NCI-H187 (cell line): ENCODE results near the gene TIGD4.
"Not testable (repeated sequence)": the region's sequence is repeated elsewhere in the genome, so short reads cannot be mapped to it uniquely, and the experiment has no call there.

Experiments used
- DNase-seq, 2 experiments: peaks; one replicate each; lab custom pipeline; 2025; lab: John Stamatoyannopoulos, UW

The TIGD4 gene

DNA sequence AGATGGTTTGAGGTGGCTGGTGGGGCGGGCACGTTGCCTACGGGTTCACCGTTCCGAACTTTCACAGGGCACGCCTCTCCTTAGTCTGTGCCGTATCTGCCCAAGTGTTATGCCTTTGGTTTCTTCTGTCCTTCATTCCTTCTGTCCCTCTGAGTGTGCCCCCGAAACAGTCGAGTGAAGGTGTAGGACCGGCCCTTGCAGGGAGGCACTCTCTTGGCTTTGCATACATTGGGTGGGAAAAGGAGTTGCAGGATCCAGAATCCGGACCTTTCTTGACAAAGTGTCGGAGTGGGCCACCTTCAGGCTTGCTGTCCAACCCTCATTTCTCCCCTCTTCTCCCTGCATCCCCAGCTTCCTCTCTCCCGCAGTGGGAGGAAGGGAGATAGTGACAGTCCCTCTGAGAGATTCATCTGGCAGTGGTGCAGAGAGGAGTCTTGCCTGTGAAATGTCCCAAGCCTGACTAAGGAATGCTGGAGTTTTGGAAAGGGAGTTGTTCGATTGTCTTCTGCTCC is 793 bp upstream of the TIGD4 start:
- DNase-seq, result no peak

DNA sequence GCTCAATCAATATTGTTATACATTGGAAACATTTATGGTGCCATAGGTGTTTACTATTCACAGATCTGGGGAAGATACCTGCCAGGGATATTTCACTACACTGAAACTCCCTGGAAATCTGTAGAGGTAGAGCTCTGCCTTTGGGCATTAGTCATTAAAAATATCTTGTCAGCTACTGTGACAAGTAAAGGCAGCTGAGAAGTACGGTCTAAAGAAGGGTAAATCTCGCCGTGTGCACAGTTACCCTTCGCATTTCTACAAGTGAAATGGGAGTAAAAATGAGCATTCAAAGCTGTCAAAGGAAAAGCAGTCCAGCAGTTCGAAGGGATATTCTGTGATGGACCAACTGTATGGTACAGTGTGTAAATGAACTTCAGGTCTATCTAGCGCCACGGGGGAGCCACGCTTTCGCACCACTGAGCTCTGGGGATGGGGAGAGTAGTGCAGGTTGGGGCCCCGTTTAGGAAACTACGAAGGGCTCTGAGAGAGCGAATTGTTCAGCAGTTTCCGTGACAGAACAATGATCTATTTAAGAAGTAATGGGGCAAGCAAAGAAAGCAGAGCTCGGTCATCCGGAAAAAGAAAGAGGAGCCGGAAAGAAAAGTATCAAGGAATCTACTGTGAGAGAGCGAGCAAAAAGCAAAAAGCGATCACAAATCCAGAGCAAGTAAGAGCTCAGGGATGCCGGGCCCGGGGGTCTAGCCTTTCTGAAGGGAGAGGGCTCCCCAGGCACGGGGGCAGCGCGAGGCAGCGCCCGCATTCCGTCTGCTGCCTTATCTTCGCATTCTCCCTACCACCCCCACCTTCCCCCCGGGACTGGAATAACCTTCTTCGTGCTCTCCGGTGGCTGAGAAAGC is 646 bp downstream of the TIGD4 start:
- no peak for DNase-seq

DNA sequence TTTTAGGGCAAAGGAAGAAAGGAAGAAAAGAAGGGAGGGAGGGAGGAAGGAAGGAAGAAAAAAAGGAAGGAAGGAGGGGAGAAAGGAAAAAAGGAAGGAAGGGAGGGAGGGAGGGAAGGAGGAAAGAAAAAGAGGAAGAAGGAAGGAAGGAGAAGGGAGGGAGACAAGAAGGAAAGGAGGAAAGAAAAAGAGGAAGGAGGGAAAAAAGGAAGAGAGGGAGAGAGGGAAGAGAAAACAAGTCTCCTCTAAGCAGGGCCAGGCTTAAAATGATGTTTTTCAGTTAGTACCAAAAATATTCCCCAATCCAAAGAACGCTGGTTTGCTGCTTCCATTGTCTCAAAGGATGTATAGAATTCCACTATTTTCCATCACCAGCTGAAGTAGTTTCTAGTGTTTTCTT is 2.0 kb downstream of the TIGD4 start:
- no peak for DNase-seq

DNA sequence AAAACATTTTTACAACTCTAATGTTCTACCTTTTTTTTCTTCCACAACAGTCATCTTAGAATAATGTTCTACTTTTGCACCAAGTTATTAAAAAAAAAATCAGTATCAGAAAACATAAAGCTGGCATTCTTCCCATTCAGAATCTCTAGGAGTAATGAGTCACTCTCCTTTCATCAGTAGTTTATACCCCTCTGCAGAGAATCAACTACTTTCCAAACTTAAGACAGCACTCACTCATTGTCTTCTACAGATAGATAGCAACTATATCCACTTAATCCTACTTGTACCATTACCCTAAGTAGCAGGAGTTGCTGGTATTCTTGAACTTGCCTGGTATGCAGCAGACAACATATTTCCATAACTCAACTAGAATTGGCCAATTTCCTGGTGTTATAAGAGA is 3.2 kb downstream of the TIGD4 start:
- no peak for DNase-seq

DNA sequence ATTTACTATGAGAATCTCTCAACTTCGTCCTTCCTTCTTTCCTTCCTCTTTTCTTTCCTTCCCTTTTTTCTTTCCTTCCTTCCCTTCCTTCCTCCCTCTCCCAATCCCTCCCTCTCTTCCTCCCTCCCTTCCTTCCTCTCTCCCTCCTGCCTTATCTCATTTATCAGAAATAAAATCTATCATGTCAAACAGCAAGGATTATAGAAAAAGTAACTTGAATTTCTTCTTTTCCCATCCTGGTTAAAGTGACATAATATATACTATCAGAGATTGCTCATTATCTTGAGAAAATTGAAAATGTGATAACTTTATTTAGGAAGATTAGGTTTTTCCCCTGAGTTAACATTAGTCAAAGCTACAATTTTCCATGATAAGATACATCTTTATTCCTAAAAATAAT is 5.6 kb downstream of the TIGD4 start:
- no peak for DNase-seq

DNA sequence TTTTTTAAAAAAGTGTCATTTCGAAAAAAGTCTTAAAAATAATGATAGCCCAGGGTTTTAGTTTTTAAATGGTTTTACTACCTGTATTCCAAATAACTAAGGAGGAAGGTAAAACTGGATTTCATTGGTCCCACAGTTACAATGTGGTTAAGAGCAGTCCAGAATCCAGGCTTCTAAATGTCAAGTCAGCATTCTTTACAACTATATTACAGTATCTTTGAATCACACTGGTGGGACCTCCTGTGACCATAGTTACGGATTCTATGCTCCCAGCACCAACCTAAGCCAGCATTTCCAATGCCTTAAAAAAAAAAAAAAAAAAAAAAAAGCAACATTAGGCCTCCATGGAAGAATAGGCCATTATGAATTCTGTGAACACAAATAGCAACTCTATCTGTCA is 6.2 kb downstream of the TIGD4 start:
- DNase-seq, result no peak

GRCh38 chr4:152771741-152772533 is 7.6 kb downstream of the TIGD4 start:
- no peak for DNase-seq

- DNase-seq, result not testable (repeated sequence)
These were observed 14.3 kb downstream of the TIGD4 start for GRCh38 chr4:152765069-152765737.

- no peak for DNase-seq
These were observed 15.7 kb downstream of the TIGD4 start for GRCh38 chr4:152763796-152764195.

DNA sequence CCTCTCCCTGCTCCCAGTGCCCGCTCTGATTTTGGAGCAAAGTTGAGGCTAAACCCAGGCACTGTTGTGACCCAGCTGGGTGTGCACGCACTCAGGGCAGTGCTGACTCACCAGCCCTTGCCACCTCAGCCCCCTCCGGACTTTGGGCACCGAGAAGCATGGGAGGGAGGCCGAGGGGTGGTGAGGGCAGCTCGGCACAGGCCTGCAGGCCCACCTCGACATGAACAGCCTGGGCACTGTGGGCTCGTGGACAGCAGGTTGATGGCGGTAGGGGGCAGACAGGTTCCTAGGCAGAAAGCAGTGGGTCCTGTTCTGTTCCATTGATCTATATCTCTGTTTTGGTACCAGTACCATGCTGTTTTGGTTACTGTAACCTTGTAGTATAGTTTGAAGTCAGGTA is 30.9 kb downstream of the TIGD4 start:
- no peak for DNase-seq

- no peak for DNase-seq
These were observed 32.1 kb downstream of the TIGD4 start for GRCh38 chr4:152747444-152747843.

DNA sequence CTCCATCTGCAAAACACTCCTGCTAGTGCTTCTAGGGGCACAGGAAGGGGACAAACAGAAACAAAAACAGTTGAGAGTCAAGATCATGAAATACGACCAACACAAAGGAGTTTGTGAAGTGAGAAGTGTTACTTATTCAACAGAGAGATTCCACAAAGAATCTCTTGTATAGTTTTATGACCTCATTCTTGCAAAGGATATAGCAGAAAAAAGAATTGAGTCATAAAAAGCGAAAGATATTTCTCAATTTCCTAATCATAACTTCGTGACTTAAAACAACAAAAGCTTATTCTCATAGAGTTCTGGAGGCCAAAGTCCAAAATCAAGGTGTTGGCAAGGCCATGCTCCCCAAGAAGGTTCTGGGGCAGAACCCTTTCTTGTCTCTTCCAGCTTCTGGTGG is 40.7 kb downstream of the TIGD4 start:
- DNase-seq, result no peak

GRCh38 chr4:152735906-152736305 is 43.6 kb downstream of the TIGD4 start:
- no peak for DNase-seq

GRCh38 chr4:152735396-152735859 is 44.1 kb downstream of the TIGD4 start:
- DNase-seq, result no peak

GRCh38 chr4:152734699-152735050 is 44.9 kb downstream of the TIGD4 start:
- no peak for DNase-seq

DNA sequence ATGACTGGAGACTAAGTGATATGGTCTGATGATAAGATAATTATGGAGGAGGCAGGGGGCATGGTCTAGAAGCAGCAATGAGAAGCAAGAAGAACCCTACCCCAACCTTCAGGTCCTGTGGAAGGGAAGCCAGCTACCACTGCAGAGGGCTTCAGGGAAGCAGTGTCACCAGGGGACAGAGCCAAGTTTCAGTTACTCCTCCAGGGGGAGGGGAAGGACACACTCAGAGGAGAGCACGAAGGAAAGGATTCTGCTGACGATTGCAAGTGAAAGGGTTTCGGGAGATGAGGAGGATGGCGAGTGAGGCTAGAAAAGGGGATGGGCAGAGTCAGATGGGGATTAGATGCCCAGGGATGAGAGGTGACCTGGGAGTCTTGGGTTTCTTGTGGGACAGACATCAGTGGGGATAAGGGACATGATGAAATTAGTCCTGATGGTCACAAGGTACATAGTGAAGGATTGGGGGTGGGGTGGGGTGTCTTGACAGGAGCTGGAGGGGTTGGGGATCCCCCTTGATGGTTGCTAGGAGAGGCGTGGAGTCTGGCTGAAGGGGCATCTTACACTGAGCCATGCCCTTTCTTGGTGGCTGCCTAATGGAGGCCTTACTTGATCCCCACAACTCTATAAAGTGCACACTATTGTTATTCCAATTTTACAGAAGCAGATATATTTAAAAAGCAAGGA is 45.4 kb downstream of the TIGD4 start:
- no peak for DNase-seq

DNA sequence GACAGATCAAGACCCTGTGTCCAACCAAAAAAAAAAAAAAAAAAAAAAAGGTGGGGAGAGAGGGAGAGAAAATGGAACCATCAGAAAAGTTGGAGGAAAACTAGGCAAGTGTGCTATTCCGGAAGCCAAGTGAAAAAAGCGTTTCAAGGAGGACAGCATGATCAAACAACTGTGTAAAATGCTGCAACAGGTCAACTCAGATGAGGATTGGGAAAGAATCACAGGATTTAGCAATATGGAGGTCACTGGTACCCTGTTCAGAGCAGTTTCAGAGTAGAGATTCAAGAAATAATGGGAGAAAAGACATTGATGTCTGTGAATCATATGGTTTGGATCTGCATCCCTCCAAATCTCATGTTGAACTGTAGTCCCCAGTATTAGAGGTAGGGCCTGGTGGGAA is 47.5 kb downstream of the TIGD4 start:
- DNase-seq, result no peak

DNA sequence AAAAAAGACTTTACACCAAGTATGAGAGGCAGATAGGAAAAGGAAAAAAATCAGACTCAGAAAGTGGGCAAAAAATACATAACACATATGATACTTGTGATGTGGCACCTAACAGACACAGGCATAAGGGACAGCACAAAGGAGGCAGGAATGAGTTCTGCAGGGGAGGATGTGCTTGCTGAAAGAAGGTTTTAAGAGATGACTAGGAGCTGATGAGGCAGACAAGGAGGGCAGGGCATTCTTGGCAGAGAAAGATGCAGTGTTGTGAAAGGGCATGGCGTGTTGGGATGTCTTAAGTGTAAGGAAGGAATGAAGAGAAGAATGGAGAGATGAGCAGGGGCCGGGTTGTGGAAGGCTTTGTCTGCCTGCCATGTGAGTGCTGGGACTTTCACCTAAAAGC is 50.1 kb downstream of the TIGD4 start:
- DNase-seq, result no peak

- DNase-seq, result no peak
These were observed 51.2 kb downstream of the TIGD4 start for GRCh38 chr4:152728343-152728742.

GRCh38 chr4:152727784-152728183 is 51.7 kb downstream of the TIGD4 start:
- no peak for DNase-seq

GRCh38 chr4:152724494-152724893 is 55.0 kb downstream of the TIGD4 start:
- no peak for DNase-seq

- DNase-seq, result no peak
These were observed 56.3 kb downstream of the TIGD4 start for GRCh38 chr4:152723236-152723635.
